Measurements from ENCODE around the gene MAS1L.

The MAS1L gene

DNA sequence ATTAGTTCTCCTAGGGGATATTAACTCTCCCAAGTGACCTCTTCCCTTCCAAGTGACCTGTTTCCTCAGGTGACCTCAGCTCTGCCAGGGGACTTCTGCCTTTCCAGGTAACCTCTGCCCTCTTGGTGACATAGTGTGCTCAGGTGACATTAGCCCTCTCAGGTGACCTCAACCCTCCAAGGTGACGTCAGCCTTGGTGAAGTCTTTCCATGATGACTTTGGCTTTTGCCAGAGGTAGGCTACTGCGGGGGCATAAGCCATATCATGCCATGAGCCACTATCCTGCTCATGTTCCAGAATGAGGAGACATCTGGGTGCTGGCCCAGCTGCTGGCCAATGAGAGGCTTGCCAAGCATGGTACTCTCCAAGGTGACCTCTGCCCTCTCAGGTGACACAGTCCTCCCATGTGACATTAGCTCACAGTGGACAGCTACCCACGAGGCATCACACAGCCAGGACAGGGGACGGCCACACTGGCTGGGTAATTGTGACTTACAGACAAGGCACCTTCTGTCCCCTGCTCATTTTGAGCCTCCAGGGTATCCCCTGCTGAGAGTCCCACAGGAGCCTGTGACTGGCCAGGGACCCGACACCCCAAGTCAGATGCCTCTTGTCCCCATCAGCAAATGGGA, 40.7 kb upstream of the MAS1L start:
- no peak for DNase-seq (ENCODE audit: extremely low spot score)
- POLR2A ChIA-PET: no interaction called here
- TF ChIP-seq, protein P1, sequence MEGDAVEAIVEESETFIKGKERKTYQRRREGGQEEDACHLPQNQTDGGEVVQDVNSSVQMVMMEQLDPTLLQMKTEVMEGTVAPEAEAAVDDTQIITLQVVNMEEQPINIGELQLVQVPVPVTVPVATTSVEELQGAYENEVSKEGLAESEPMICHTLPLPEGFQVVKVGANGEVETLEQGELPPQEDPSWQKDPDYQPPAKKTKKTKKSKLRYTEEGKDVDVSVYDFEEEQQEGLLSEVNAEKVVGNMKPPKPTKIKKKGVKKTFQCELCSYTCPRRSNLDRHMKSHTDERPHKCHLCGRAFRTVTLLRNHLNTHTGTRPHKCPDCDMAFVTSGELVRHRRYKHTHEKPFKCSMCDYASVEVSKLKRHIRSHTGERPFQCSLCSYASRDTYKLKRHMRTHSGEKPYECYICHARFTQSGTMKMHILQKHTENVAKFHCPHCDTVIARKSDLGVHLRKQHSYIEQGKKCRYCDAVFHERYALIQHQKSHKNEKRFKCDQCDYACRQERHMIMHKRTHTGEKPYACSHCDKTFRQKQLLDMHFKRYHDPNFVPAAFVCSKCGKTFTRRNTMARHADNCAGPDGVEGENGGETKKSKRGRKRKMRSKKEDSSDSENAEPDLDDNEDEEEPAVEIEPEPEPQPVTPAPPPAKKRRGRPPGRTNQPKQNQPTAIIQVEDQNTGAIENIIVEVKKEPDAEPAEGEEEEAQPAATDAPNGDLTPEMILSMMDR (IDR thresholded peaks at IDR 0.05; ENCODE audit: control extremely low read depth, extremely low read depth, low read depth, missing control alignments): no peak
- CTCF ChIA-PET: no interaction called here

DNA sequence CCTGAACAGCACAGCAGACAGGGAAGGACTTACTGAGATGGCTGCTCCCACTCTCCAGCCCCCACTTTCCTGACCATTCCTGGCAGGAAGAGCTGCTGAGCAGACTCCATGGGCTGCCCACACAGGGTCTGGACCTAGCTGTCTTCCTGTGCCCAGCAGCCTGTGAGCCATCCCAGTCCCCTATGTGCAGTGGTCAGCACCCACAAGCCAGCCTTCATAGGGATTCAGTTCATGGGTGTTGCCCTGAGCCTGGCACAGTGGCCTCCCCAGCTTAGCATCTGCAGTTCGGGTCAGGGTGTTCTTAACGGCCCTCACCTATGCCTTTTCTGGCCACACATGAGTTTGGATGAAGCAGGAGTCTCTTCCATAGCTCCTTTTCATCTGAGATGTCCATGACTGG, 39.8 kb upstream of the MAS1L start:
- CTCF ChIA-PET: interaction anchor here (0.9 kb wide), 1 partner anchor 16 kb away, joined by 3 read pairs; no protein-coding TSS in a partner anchor
- TF ChIP-seq, protein P1 (IDR thresholded peaks at IDR 0.05; ENCODE audit: control extremely low read depth, extremely low read depth, low read depth, missing control alignments): no peak
- POLR2A ChIA-PET: no interaction called here
- DNase-seq (ENCODE audit: extremely low spot score): no peak

DNA sequence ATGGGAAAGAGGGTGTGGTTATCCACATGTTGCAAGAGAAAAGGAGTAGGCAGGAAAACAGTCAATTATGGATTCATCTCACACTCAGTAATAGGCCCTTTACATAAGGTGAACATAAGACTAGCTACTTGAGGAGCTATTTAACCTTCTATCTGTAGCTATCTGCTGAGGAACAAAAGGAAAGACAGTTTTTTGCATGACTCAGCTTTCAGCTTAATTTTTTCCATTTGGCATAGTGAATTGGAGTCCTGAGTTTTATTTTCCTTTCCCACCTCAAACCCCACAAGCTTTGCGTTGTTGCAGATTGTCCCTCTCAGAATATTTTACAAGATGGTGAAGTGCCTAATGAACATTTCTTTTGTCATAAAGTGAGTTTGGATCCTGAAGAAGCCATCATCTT, 39.4 kb upstream of the MAS1L start:
- TF ChIP-seq, protein P1 (IDR thresholded peaks at IDR 0.05; ENCODE audit: control extremely low read depth, extremely low read depth, low read depth, missing control alignments): no peak
- POLR2A ChIA-PET: no interaction called here
- CTCF ChIA-PET: interaction anchor here (0.9 kb wide), 1 partner anchor 16 kb away, joined by 3 read pairs; no protein-coding TSS in a partner anchor
- no peak for DNase-seq (ENCODE audit: extremely low spot score)

DNA sequence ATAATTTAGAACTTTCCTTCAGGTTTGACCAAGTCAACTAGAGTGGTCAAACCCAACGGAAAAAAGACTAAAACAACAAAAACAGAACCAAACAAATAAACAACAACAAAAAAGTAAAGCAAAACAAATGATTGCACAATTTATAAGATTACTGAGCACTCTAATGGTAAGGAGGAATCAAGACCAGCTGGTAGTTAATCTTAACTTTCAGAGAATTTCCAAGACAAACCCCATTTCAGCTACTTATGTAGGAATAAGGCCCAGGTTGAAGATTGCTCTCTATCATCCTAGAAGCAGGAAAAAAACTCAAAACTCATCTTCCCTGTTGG, 37.5 kb upstream of the MAS1L start:
- TF ChIP-seq, protein P1 (IDR thresholded peaks at IDR 0.05; ENCODE audit: control extremely low read depth, extremely low read depth, low read depth, missing control alignments): no peak
- DNase-seq (ENCODE audit: extremely low spot score): no peak
- POLR2A ChIA-PET: no interaction called here
- CTCF ChIA-PET: interaction anchor here (2.2 kb wide), 1 partner anchor 16 kb away, joined by 8 read pairs; no protein-coding TSS in a partner anchor

DNA sequence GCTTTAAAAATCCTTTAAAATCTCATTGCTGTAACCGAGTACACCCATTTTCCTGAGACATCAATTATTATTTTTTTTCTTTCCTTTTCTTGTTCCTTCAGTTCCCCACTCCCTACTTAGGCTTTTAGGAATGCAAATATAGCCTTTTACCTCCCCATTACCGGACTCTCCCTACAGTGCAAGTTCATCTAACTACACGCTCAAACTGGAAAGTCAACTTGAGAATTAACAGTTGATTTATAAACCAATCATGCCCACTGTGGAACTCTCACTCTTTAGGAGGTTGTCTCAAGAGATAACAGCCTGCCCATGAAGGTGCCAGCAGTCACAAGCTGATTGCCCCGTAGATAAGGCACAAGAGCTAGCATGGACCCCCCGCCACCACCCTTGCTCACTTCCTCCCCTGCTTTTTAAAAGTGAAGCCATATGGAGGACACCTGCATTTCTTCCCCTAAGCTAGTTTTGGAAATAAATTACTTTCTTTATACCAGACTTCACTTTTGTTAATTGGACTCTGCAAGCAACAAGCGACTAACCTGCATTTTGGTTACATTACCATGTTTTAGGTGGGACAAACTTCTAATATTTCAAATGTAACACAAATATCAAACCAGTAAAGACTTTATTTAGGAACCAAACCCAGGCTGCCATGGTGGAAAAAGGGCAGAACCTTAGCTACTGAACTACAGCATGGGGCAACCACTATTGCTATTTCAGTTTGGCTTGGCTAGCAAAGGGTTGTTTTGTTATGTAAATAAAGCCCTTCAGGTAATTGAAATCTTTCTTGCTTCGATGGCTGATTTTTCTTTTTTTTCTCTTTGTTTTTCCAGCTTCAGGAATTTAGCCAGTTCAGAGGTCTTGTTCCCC, 36.9 kb upstream of the MAS1L start:
- ChIA-PET POLR2A (no interaction called here), CTCF (interaction anchor here (2.2 kb wide), 1 partner anchor 16 kb away, joined by 8 read pairs; no protein-coding TSS in a partner anchor)
- TF ChIP-seq, protein P1 (IDR thresholded peaks at IDR 0.05; ENCODE audit: control extremely low read depth, extremely low read depth, low read depth, missing control alignments): no peak
- no peak for DNase-seq (ENCODE audit: extremely low spot score)

DNA sequence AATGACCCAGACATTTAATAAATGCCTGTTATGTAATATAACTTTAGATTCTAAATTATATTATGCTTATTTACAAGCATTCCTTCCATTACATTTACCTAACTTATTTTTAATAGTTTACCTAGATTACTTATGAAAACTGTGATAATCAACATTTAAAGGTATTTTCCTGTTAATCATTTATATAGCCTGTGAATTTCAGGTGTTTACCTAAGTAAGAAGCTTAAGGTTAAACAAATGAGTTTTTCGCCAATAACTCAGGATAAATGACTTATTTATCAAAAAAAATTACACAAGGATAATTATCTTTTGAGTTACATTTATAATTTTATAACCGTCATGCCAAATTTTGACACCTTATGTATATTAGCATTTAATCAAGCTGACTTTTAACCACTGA, 36.3 kb upstream of the MAS1L start:
- ChIA-PET CTCF (interaction anchor here (1.2 kb wide), 1 partner anchor 30 kb away, joined by 4 read pairs; no protein-coding TSS in a partner anchor), POLR2A (no interaction called here)
- TF ChIP-seq, protein P1 (IDR thresholded peaks at IDR 0.05; ENCODE audit: control extremely low read depth, extremely low read depth, low read depth, missing control alignments): no peak
- DNase-seq (ENCODE audit: extremely low spot score): no peak
